Osteoblast (primary cell): Measurements from ENCODE around the gene EGFR. TPM values are rescaled to one million over a fixed set of nuclear protein-coding genes. Genes with fewer than 3 reads are reported as not detected.

ENCODE experiments used
- DNase-seq: peaks from one replicate; pipeline ENCODE4 v3.0.0; 2011; ENCODE audit warnings: low spot score, mixed read lengths; ENCODE audit not compliant: insufficient read length; ENCODE audit errors: missing footprints
- H2AFZ ChIP-seq: 2 replicates; pipeline ENCODE4 v1.6.0; 2011; ENCODE audit warnings: mild to moderate bottlenecking, low read length
- H3K27ac ChIP-seq: 2 replicates; pipeline ENCODE4 v1.5.1; 2011; ENCODE audit warnings: mild to moderate bottlenecking, low read depth, low read length, moderate library complexity
- H3K27me3 ChIP-seq: 2 replicates; pipeline ENCODE4 v1.6.0; 2012; ENCODE audit warnings: mild to moderate bottlenecking, control low read depth, inconsistent platforms, low read length, moderate library complexity; ENCODE audit not compliant: insufficient read depth
- H3K36me3 ChIP-seq: 2 replicates; pipeline ENCODE4 v1.5.1; 2011; ENCODE audit warnings: mild to moderate bottlenecking, low read length, control low read depth, moderate library complexity; ENCODE audit not compliant: insufficient read depth
- H3K4me1 ChIP-seq: 2 replicates; pipeline ENCODE4 v1.5.1; 2011; ENCODE audit warnings: mild to moderate bottlenecking, low read length, control low read depth, moderate library complexity; ENCODE audit not compliant: insufficient read depth
- H3K4me2 ChIP-seq: 2 replicates; pipeline ENCODE4 v1.6.0; 2011; ENCODE audit warnings: mild to moderate bottlenecking, low read length; ENCODE audit not compliant: insufficient read depth
- H3K4me3 ChIP-seq: fragments of 200-600 bp; sonication (generic); 3 replicates; pipeline ENCODE4 v1.5.1; 2012; ENCODE audit warnings: mild to moderate bottlenecking, low read length, inconsistent platforms; ENCODE audit not compliant: insufficient read depth
- H3K79me2 ChIP-seq: 2 replicates; pipeline ENCODE4 v1.6.0; 2012; ENCODE audit warnings: mild to moderate bottlenecking, low read length, control low read depth, inconsistent platforms; ENCODE audit not compliant: insufficient read depth
- H3K9me3 ChIP-seq: 2 replicates; pipeline ENCODE4 v1.5.1; 2011; ENCODE audit warnings: low read depth, low read length, control low read depth
- H4K20me1 ChIP-seq: 2 replicates; pipeline ENCODE4 v1.6.0; 2012; ENCODE audit warnings: mild to moderate bottlenecking, low read length, control low read depth; ENCODE audit not compliant: insufficient read depth
- total RNA-seq: library from RNA; depleted of rRNA; stranded (reverse); fragments of >200 nt; gene quantifications from 2 replicates; pipeline ENCODE4 v1.2.3, GENCODE V29; 2012
- TF ChIP-seq, protein P1 (sequence below): IDR thresholded peaks from 2 replicates; pipeline ENCODE4 v1.5.1; 2011; ENCODE audit warnings: mild to moderate bottlenecking, low read depth, low read length, moderate library complexity; ENCODE audit errors: extremely low read depth

EGFR gene
- total RNA-seq, 1 donor = 104 TPM

DNA sequence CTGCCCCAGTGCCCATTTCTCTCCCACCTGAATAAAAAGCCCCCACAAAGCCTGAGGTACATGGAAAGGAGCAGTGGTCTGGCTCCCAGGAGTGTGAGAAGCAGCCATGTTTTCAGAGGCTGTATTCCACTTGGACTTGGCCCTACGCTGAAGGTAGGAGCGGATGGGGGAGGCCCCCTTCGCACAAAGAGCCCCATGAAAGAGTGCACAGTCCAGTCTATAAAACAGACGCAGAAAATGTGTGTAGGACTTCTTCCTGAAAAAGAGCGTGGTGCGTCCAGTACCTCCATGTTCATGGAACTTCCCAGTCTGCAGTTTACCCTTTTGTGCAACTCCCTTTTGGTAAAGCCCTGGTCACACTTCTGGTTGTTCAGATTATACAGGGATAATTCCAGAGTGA lies 69.3 kb downstream of the EGFR start:
- Histone ChIP-seq H4K20me1 (no peaks in the 10 kb centered on the region), H3K4me2 (no peak overlapping the region), H3K79me2 (peaks cover 81% of the 10 kb centered on the region), H3K4me1 (peaks cover 47% of the 10 kb centered on the region), H3K4me3 (no peak overlapping the region), H3K27me3 (no peaks in the 10 kb centered on the region), H2AFZ (no peak overlapping the region), H3K36me3 (no peaks in the 10 kb centered on the region), H3K9me3 (no peaks in the 10 kb centered on the region), H3K27ac (peak overlapping the region; percentile 97)
- DNase-seq = no peak
- TF ChIP-seq, protein P1, sequence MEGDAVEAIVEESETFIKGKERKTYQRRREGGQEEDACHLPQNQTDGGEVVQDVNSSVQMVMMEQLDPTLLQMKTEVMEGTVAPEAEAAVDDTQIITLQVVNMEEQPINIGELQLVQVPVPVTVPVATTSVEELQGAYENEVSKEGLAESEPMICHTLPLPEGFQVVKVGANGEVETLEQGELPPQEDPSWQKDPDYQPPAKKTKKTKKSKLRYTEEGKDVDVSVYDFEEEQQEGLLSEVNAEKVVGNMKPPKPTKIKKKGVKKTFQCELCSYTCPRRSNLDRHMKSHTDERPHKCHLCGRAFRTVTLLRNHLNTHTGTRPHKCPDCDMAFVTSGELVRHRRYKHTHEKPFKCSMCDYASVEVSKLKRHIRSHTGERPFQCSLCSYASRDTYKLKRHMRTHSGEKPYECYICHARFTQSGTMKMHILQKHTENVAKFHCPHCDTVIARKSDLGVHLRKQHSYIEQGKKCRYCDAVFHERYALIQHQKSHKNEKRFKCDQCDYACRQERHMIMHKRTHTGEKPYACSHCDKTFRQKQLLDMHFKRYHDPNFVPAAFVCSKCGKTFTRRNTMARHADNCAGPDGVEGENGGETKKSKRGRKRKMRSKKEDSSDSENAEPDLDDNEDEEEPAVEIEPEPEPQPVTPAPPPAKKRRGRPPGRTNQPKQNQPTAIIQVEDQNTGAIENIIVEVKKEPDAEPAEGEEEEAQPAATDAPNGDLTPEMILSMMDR = no peak

DNA sequence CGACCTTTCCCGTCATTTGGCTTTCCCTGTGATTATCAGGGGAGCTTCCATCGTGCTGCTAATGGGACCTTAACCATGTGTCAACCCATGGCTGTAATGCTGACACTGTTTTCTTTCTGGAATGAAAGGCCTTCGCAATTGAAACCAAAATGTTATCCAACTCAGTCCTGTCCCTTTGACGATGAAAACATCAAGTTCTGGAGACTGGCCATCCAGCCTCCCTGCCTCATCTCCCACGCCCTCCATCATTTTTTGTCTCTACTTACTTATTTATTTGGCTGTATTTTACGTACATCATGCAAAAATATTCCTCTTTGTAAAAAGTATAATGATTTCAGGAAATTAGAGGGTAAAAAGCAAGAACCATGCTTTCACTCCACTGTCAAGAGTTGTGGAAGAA lies 69.8 kb downstream of the EGFR start:
- Histone ChIP-seq H3K4me2 (no peak overlapping the region), H3K4me1 (peaks cover 43% of the 10 kb centered on the region), H3K79me2 (peaks cover 82% of the 10 kb centered on the region), H3K27ac (no peak overlapping the region), H3K27me3 (no peaks in the 10 kb centered on the region), H2AFZ (no peak overlapping the region), H3K4me3 (no peak overlapping the region), H4K20me1 (no peaks in the 10 kb centered on the region), H3K36me3 (no peaks in the 10 kb centered on the region), H3K9me3 (no peaks in the 10 kb centered on the region)
- no peak for DNase-seq
- TF ChIP-seq, protein P1 = no peak

DNA sequence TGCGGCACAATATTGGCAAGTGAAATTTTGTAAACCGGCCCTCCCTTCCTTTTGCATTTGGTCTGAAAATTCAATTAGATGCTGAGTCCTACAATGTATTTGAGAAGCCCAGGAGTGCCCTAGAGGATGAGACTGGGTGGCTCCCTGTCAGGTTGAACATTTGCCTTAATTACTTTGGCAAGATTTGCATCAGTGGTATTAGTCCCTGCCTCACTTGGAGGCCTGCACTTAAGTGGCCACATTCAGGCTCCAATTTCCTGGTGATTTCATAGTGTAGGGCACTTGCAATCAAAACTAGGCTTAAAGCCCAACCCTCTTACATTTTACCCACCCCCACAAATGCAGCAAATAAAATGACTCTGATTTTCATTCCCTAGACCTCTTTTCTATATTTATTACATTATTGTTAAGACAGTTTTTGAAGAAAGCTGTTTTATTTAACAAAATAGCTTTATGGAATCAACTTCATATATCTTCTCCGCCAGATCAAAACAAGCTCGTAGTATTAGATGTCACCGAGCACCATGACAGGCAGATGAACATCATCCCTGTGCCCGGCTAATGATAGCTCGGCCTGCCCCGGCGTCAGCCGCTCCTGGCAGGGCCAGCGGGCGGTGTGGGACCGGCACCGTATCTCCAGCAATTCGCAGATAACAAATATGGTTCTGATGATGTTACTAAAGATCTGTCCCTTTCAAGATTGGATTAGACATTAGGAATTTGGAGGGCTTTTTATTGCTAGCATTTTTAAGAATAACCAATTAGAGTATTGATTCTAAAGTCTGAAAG lies 73.6 kb downstream of the EGFR start:
- Histone ChIP-seq H3K4me3 (no peak overlapping the region), H3K9me3 (no peaks in the 10 kb centered on the region), H3K4me1 (peaks cover 18% of the 10 kb centered on the region), H3K79me2 (peaks cover 97% of the 10 kb centered on the region), H3K4me2 (no peak overlapping the region), H2AFZ (no peak overlapping the region), H3K27me3 (no peaks in the 10 kb centered on the region), H4K20me1 (peaks cover 15% of the 10 kb centered on the region), H3K27ac (no peak overlapping the region), H3K36me3 (peaks cover 4% of the 10 kb centered on the region)
- DNase-seq = no peak
- TF ChIP-seq, protein P1 = no peak

DNA sequence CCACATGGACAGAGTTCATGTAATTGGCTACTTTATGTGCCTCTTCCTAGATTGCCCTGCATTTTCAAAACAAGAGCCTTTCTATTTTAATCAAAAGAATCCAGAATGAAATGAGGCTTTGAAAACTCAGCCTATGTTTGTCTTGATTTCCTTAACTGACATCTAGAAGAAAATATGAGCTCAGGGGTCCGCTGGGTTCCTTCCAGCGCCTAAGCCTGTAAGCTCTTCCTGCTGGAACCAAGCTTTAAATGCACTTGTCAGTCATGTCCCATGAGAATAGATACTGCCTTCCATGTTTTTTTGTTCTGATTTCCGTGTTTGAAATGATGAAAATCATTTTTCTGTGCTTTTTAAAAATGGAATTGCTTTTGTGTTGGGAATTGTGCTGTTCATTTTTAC lies 74.2 kb downstream of the EGFR start:
- no peak for DNase-seq
- Histone ChIP-seq H3K4me3 (no peak overlapping the region), H3K4me1 (peaks cover 12% of the 10 kb centered on the region), H3K9me3 (no peaks in the 10 kb centered on the region), H3K79me2 (peaks cover 97% of the 10 kb centered on the region), H3K36me3 (peaks cover 4% of the 10 kb centered on the region), H2AFZ (no peak overlapping the region), H4K20me1 (peaks cover 15% of the 10 kb centered on the region), H3K4me2 (no peak overlapping the region), H3K27me3 (no peaks in the 10 kb centered on the region), H3K27ac (no peak overlapping the region)
- TF ChIP-seq, protein P1 = no peak
